Fibroblast of villous mesenchyme (primary cell): ENCODE results near the gene GTF2F2. TPM values are rescaled to one million over a fixed set of nuclear protein-coding genes. Genes with fewer than 3 reads are reported as not detected.

Experiments used
- DNase-seq: peaks from one replicate; pipeline ENCODE4 v3.0.0-alpha.2; 2010; ENCODE audit warnings: low read depth
- H3K4me3 ChIP-seq: 2 replicates; pipeline ENCODE4 v1.5.1; 2011; ENCODE audit warnings: low read depth, mild to moderate bottlenecking, low read length
- CTCF ChIP-seq: IDR thresholded peaks from 2 replicates; pipeline ENCODE4 v1.5.1; 2012; ENCODE audit warnings: low read depth, mild to moderate bottlenecking, low read length; ENCODE audit not compliant: insufficient read depth
- total RNA-seq: library from RNA; depleted of rRNA; stranded (reverse); fragments of >200 nt; gene quantifications from 2 replicates; pipeline ENCODE4 v1.2.3, GENCODE V29; 2012

Gene GTF2F2
- total RNA-seq, 1 donor, result 38.0 TPM

- no peak for TF ChIP-seq CTCF
- no peak for DNase-seq
- H3K4me3 ChIP-seq, result no peak overlapping the region
Observed at GRCh38 chr13:45104261-45104660, 16.0 kb upstream of the GTF2F2 start.

- DNase-seq, result peak; percentile 82
Observed at GRCh38 chr13:45105895-45106294, 14.4 kb upstream of the GTF2F2 start.

DNA sequence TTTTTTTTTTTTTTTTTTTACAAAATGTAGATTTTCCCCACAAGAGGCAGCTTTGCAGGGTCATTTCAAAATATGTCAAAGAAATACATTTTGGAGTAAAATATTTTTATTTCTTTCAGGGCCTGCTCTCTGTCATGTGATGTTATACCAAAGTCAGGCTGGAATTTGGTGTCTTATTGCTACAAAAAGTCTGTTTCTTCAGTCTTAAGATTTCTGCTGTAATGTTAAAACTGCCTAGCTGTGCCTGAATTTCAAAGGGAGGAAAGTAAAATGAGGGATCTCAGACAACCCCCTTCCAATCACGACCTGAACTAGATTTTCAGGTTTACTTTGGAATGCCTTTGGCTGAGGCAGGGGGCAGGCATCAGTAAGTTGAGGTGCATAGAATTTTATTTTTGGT lies 12.8 kb upstream of the GTF2F2 start:
- no peak overlapping the region for H3K4me3 ChIP-seq
- no peak for DNase-seq
- no peak for TF ChIP-seq CTCF

More at GRCh38 chr13:45105895-45106294, 14.4 kb upstream of the GTF2F2 start:
- no peak overlapping the region for H3K4me3 ChIP-seq
- no peak for TF ChIP-seq CTCF

DNA sequence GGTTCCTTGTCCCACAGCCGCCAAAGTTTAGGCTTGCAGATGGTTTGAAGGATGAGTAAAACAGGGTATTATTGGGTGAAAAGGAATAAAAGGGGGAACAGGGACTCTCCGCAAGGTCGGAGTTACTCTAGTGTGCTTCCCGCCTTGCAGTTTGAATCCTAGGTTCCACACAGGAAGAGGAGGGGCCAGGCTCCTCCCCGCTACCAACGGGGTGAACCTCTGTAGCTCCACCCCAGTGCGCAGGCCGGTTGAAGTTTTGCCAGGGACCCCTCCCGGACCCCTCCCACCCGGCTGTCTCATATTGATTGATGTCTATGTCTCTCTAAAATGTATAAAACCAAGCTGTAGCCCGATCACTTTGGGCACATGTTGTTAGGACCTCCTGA lies 11.6 kb upstream of the GTF2F2 start:
- no peak for DNase-seq
- no peak overlapping the region for H3K4me3 ChIP-seq
- no peak for TF ChIP-seq CTCF

GRCh38 chr13:45109102-45109720 lies 11.1 kb upstream of the GTF2F2 start:
- no peak overlapping the region for H3K4me3 ChIP-seq
- no peak for TF ChIP-seq CTCF
- peak; percentile 59 for DNase-seq

DNA sequence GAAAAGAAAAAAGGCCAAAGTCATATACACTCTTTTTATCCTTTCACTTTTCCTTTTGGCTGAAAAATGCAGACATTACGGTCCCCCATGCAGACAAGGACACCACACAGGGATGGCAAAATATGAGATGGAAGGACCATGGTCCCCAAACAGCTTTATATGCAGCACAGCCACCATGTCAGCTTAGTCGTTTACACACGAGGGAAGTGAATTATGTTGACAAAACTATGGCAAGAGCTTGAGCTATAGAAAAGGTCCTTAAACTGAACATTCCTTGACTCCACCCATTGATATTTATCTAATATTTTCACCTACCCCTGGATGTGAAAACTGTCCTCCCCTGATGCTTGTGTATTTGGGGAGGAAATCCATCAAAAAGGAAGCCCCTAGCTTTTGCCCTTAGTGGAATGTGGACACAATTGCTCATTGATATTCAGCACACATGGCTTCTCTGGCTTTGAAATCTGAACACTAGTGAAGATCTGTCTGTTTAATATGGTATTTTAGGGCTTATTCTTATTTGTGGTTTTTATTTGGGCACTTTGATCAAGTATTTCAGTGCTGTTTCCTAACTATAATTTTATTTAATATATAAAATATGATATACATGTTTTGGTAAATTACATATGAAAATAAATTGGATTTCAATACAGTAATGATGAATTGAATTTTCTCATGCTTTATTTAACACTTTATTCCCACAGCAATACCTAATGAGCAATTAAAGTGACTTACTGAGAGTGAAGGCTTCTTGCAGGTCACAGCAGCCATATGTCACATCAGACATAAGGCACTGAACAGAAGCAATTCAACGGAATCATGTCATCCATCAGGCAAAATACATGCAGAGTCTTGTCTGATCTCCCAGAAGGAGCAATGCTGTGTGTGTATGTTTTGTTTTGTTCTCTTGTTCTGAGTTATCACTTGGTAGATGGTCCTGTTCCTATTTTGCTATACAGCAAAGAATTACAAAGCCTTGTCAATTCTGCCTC lies 6.8 kb upstream of the GTF2F2 start:
- no peak overlapping the region for H3K4me3 ChIP-seq
- TF ChIP-seq CTCF, result no peak
- DNase-seq, result no peak
